Cardiac muscle cell (in vitro differentiated cells and primary cell): Measurements from ENCODE around the gene IL1RAPL1. TPM values are rescaled to one million over a fixed set of nuclear protein-coding genes. Genes with fewer than 3 reads are reported as not detected.
A peak's percentile ranks its signal among the peaks of the same experiment; 100 is the strongest.

ENCODE experiments used
- DNase-seq, 2 donors: peaks; one replicate each; pipeline versions ENCODE4 v3.0.0 to v3.0.0-alpha.2; 2010 to 2017; ENCODE audit warnings: low read depth in 1 of 2, low spot score in 1 of 2
- H3K27ac ChIP-seq: fragments of 200-600 bp; sonication (generic); 2 replicates; pipeline ENCODE4 v1.5.1; 2016
- H3K27me3 ChIP-seq: fragments of 200-600 bp; sonication (generic); 2 replicates; pipeline ENCODE4 v1.6.0; 2016; ENCODE audit warnings: control low read depth
- H3K36me3 ChIP-seq: fragments of 200-600 bp; sonication (generic); 2 replicates; pipeline ENCODE4 v1.5.1; 2016; ENCODE audit warnings: control low read depth
- H3K4me1 ChIP-seq: fragments of 200-600 bp; sonication (generic); 2 replicates; pipeline ENCODE4 v1.8.1; 2017; ENCODE audit warnings: low read depth, mild to moderate bottlenecking, mixed run types
- H3K4me3 ChIP-seq: fragments of 200-600 bp; sonication (generic); 2 replicates; pipeline ENCODE4 v1.5.1; 2016; ENCODE audit warnings: mild to moderate bottlenecking
- H3K9me3 ChIP-seq: fragments of 200-600 bp; sonication (generic); 2 replicates; pipeline ENCODE4 v1.5.1; 2017; ENCODE audit warnings: low read depth, mild to moderate bottlenecking, control low read depth
- CTCF ChIP-seq: IDR thresholded peaks from 2 replicates; pipeline ENCODE4 v1.5.1; 2012; ENCODE audit warnings: low read depth, mild to moderate bottlenecking, low read length
- polyA plus RNA-seq: library from polyadenylated mRNA; unstranded; fragments of >200 nt; fragmentation: Nextera tagmentation; extraction: Ambion mirVana; gene quantifications from 2 replicates; pipeline ENCODE4 v1.2.1, GENCODE V29; 2016
- total RNA-seq: library from RNA; depleted of rRNA; stranded (reverse); fragments of >200 nt; gene quantifications from 2 replicates; pipeline ENCODE4 v1.2.3, GENCODE V29; 2016

IL1RAPL1 gene
- total and polyA plus RNA-seq, 2 experiments from 2014 or later = 3.2 to 4.2 TPM

- H3K4me3 ChIP-seq = no peak overlapping the region
- no peak for DNase-seq
- H3K4me1 ChIP-seq = no peaks in the 10 kb centered on the region
- H3K9me3 ChIP-seq = no peaks in the 10 kb centered on the region
- no peaks in the 10 kb centered on the region for H3K36me3 ChIP-seq
- TF ChIP-seq CTCF = no peak
- H3K27ac ChIP-seq = no peak overlapping the region
- H3K27me3 ChIP-seq = no peaks in the 10 kb centered on the region
Measured at GRCh38 chrX:29707088-29707487, 1119.8 kb downstream of the IL1RAPL1 start.

- H3K36me3 ChIP-seq = no peaks in the 10 kb centered on the region
- H3K9me3 ChIP-seq = no peaks in the 10 kb centered on the region
- no peaks in the 10 kb centered on the region for H3K27me3 ChIP-seq
- no peaks in the 10 kb centered on the region for H3K4me1 ChIP-seq
- H3K4me3 ChIP-seq = no peak overlapping the region
- DNase-seq = no peak
- no peak overlapping the region for H3K27ac ChIP-seq
- no peak for TF ChIP-seq CTCF
Measured at GRCh38 chrX:29721152-29721551, 1133.9 kb downstream of the IL1RAPL1 start.

GRCh38 chrX:29724316-29724715, 1137.1 kb downstream of the IL1RAPL1 start:
- TF ChIP-seq CTCF = no peak
- Histone ChIP-seq H3K36me3 (no peaks in the 10 kb centered on the region), H3K27ac (no peak overlapping the region), H3K27me3 (no peaks in the 10 kb centered on the region), H3K9me3 (no peaks in the 10 kb centered on the region), H3K4me3 (no peak overlapping the region), H3K4me1 (peaks cover under 1% of the 10 kb centered on the region)
- no peak for DNase-seq

- no peak for DNase-seq
- Histone ChIP-seq H3K27ac (no peak overlapping the region), H3K36me3 (no peaks in the 10 kb centered on the region), H3K9me3 (no peaks in the 10 kb centered on the region), H3K27me3 (no peaks in the 10 kb centered on the region), H3K4me1 (peaks cover 8% of the 10 kb centered on the region), H3K4me3 (no peak overlapping the region)
- no peak for TF ChIP-seq CTCF
Measured at GRCh38 chrX:29726811-29727210, 1139.6 kb downstream of the IL1RAPL1 start.

GRCh38 chrX:29728639-29729038, 1141.4 kb downstream of the IL1RAPL1 start:
- Histone ChIP-seq H3K27ac (no peak overlapping the region), H3K4me1 (peaks cover 8% of the 10 kb centered on the region), H3K4me3 (no peak overlapping the region), H3K9me3 (no peaks in the 10 kb centered on the region), H3K27me3 (no peaks in the 10 kb centered on the region), H3K36me3 (no peaks in the 10 kb centered on the region)
- no peak for TF ChIP-seq CTCF
- DNase-seq = peak in 1 of 2 donors; percentile 47

- H3K27ac ChIP-seq = no peak overlapping the region
- H3K27me3 ChIP-seq = no peaks in the 10 kb centered on the region
- H3K9me3 ChIP-seq = no peaks in the 10 kb centered on the region
- H3K4me1 ChIP-seq = no peaks in the 10 kb centered on the region
- TF ChIP-seq CTCF = no peak
- no peak for DNase-seq
- no peak overlapping the region for H3K4me3 ChIP-seq
- no peaks in the 10 kb centered on the region for H3K36me3 ChIP-seq
Measured at GRCh38 chrX:29744966-29745365, 1157.7 kb downstream of the IL1RAPL1 start.
